Smooth muscle cell (in vitro differentiated cells): ENCODE measurements around the gene ACOT7. TPM values are rescaled to one million over a fixed set of nuclear protein-coding genes. Genes with fewer than 3 reads are reported as not detected.

Experiments used
- DNase-seq: peaks from one replicate; lab custom pipeline; 2025; ENCODE audit not compliant: unreplicated experiment; lab: John Stamatoyannopoulos, UW
- H2AFZ ChIP-seq: fragments of 200-600 bp; sonication (generic); 2 replicates; pipeline ENCODE4 v1.6.0; 2016; ENCODE audit warnings: antibody characterized with exemption, low read depth, mild to moderate bottlenecking
- H3F3A ChIP-seq: fragments of 200-600 bp; sonication (generic); 2 replicates; pipeline ENCODE4 v1.6.0; 2017; ENCODE audit warnings: antibody characterized with exemption, low read depth
- H3K27ac ChIP-seq: fragments of 200-600 bp; sonication (generic); 2 replicates; pipeline ENCODE4 v1.5.1; 2016; ENCODE audit warnings: low read depth, mild to moderate bottlenecking
- H3K27me3 ChIP-seq: fragments of 200-600 bp; sonication (generic); 2 replicates; pipeline ENCODE4 v1.6.1; 2016; ENCODE audit warnings: low read depth, mild to moderate bottlenecking
- H3K36me3 ChIP-seq: fragments of 200-600 bp; sonication (generic); 2 replicates; pipeline ENCODE4 v1.5.1; 2016; ENCODE audit warnings: low read depth
- H3K4me1 ChIP-seq: fragments of 200-600 bp; sonication (generic); 2 replicates; pipeline ENCODE4 v1.5.1; 2016; ENCODE audit warnings: low read depth
- H3K4me2 ChIP-seq: fragments of 200-600 bp; sonication (generic); 2 replicates; pipeline ENCODE4 v1.6.0; 2016; ENCODE audit warnings: mild to moderate bottlenecking
- H3K4me3 ChIP-seq: fragments of 200-600 bp; sonication (generic); 2 replicates; pipeline ENCODE4 v1.5.1; 2016; ENCODE audit warnings: mild to moderate bottlenecking
- H3K79me2 ChIP-seq: fragments of 200-600 bp; sonication (generic); 2 replicates; pipeline ENCODE4 v1.6.0; 2016; ENCODE audit warnings: low read depth, mild to moderate bottlenecking
- H3K9ac ChIP-seq: fragments of 200-600 bp; sonication (generic); 2 replicates; pipeline ENCODE4 v1.6.0; 2016; ENCODE audit warnings: low read depth
- H3K9me3 ChIP-seq: fragments of 200-600 bp; sonication (generic); replicated peaks from 2 replicates; pipeline ENCODE4 v1.5.1; 2016; ENCODE audit warnings: low read depth
- H4K20me1 ChIP-seq: fragments of 200-600 bp; sonication (generic); 2 replicates; pipeline ENCODE4 v1.6.0; 2016; ENCODE audit warnings: low read depth
- WGBS: methylation state at CpG from one replicate; pipeline ENCODE4 v1.1.7; 2016; ENCODE audit warnings: low lambda C conversion rate; 5-methylcytosine and 5-hydroxymethylcytosine counted together
- polyA plus RNA-seq: library from polyadenylated mRNA; unstranded; fragments of >200 nt; fragmentation: Nextera tagmentation; extraction: Ambion mirVana; gene quantifications from 2 replicates; pipeline ENCODE4 v1.2.1, GENCODE V29; 2016
- total RNA-seq: library from RNA; depleted of rRNA; stranded (reverse); fragments of >200 nt; gene quantifications from 2 replicates; pipeline ENCODE4 v1.2.3, GENCODE V29; 2014
- TF ChIP-seq, protein P1 (sequence below): fragments of 200-600 bp; sonication (generic); IDR thresholded peaks from 2 replicates; pipeline ENCODE4 v1.5.1; 2017; ENCODE audit warnings: borderline replicate concordance, mild to moderate bottlenecking, antibody characterized with exemption; ENCODE audit not compliant: insufficient read depth, poor library complexity, severe bottlenecking

Gene ACOT7
- total and polyA plus RNA-seq, 2 experiments from 2014 or later = 19.5 to 53.8 TPM

DNA sequence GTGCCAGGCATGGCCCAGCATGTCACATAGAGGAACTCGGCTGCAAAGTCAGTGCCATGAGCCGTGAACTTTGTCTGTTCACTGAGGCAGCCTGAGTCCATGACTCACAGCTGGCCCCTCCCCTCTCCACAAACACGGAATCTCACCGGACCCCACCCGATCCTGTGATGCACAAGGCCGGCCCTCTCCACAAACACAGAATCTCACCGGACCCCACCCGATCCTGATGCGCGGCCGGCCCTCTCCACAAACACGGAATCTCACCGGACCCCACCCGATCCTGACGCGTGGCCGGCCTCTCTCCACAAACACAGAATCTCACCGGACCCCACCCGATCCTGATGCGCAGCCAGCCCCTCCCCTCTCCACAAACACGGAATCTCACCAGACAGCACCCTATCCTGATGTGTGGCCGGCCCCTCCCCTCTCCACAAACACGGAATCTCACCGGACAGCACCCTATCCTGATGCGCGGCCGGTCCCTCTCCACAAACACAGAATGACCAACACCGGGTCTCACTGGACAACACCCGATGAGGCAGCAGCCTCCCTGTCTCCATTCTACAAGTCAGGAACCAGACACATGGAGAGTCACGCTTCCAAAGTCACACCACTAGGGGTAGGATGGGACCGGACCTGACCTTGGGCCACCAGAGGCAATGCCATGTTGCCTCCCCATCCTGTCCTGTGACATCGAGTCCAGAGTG, 93.1 kb downstream of the ACOT7 start:
- H3K9me3 ChIP-seq = no peaks in the 10 kb centered on the region
- TF ChIP-seq, protein P1, sequence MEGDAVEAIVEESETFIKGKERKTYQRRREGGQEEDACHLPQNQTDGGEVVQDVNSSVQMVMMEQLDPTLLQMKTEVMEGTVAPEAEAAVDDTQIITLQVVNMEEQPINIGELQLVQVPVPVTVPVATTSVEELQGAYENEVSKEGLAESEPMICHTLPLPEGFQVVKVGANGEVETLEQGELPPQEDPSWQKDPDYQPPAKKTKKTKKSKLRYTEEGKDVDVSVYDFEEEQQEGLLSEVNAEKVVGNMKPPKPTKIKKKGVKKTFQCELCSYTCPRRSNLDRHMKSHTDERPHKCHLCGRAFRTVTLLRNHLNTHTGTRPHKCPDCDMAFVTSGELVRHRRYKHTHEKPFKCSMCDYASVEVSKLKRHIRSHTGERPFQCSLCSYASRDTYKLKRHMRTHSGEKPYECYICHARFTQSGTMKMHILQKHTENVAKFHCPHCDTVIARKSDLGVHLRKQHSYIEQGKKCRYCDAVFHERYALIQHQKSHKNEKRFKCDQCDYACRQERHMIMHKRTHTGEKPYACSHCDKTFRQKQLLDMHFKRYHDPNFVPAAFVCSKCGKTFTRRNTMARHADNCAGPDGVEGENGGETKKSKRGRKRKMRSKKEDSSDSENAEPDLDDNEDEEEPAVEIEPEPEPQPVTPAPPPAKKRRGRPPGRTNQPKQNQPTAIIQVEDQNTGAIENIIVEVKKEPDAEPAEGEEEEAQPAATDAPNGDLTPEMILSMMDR = no peak
- H3K4me2 ChIP-seq = no peak overlapping the region
- H3K4me1 ChIP-seq = no peaks in the 10 kb centered on the region
- H3K9ac ChIP-seq = no peak overlapping the region
- no peak for DNase-seq
- H2AFZ ChIP-seq = no peak overlapping the region
- H3K27ac ChIP-seq = no peak overlapping the region
- 96% methylated on average over 23 of the region's 32 CpGs for WGBS
- no peaks in the 10 kb centered on the region for H4K20me1 ChIP-seq
- no peaks in the 10 kb centered on the region for H3K27me3 ChIP-seq
- H3K36me3 ChIP-seq = no peaks in the 10 kb centered on the region
- no peaks in the 10 kb centered on the region for H3K79me2 ChIP-seq
- H3F3A ChIP-seq = no peaks in the 10 kb centered on the region
- no peak overlapping the region for H3K4me3 ChIP-seq

DNA sequence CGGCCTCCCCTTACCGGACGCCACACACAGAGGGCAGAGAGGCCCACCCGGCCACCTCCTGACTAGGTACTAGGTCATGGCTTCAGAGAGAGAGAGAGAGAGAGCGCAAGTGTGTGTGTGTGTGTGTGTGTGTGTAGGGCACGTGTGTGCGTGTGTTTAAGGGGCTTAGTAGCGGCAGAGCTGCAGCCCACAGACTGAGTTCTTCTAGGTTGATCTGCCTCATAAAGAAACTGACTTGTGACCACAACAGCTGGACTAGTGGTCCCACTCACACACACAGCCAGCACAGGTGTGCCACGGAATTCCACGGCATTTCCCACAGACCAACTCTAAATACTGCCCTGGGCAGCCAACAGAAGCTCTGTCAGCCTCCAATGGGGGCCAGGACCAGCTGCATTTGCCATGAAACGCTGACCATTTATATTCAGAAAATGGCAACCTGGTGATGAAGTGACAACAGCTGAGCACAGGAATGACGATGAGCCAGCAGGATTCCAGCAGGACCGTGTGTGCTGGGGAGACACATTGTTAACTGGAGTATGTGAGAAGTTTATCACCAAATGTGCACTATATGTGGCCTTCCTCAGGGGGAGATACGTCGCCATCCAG, 93.9 kb downstream of the ACOT7 start:
- Histone ChIP-seq H3K36me3 (no peaks in the 10 kb centered on the region), H2AFZ (no peak overlapping the region), H3K4me2 (no peak overlapping the region), H3K27ac (no peak overlapping the region), H3K27me3 (no peaks in the 10 kb centered on the region), H3K4me3 (no peak overlapping the region), H3K9ac (no peak overlapping the region), H3F3A (no peaks in the 10 kb centered on the region), H3K79me2 (no peaks in the 10 kb centered on the region), H3K9me3 (no peaks in the 10 kb centered on the region), H4K20me1 (no peaks in the 10 kb centered on the region), H3K4me1 (no peaks in the 10 kb centered on the region)
- no peak for DNase-seq
- 96% methylated on average over 15 of the region's 15 CpGs for WGBS
- TF ChIP-seq, protein P1 = no peak

DNA sequence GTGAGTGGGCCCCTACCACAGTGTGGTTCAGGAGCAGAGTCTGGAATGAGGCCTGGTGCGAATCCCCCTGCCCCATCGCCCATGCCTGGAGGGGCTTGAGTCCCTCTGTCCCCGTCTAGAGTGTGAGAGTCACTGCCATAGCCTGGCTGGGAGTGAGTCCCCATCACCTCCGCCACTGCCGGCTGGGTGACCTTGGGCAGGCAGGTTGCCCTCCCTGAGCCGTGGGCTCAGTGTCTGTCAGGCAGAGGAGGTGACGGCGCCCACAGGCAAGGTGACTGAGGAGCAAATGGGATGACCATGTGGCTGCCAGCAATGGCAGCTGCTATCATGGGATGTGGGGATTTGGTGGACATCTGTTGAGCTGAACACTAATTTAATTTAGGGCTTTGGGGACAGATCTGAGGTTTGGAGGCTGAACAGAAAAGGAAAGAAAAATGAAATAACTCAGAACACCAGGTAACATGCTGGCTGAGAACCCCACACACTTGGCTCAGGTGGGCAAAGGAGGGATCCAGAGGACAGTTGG, 94.6 kb downstream of the ACOT7 start:
- WGBS = 93% methylated on average over 8 of the region's 8 CpGs
- H3K9ac ChIP-seq = no peak overlapping the region
- no peaks in the 10 kb centered on the region for H3K9me3 ChIP-seq

More for the DNA sequence above, 94.6 kb downstream of the ACOT7 start:
- no peak for DNase-seq
- no peaks in the 10 kb centered on the region for H3K36me3 ChIP-seq
- H3F3A ChIP-seq = no peaks in the 10 kb centered on the region
- H2AFZ ChIP-seq = no peak overlapping the region
- TF ChIP-seq, protein P1 = no peak
- no peak overlapping the region for H3K4me3 ChIP-seq
- no peaks in the 10 kb centered on the region for H4K20me1 ChIP-seq
- no peaks in the 10 kb centered on the region for H3K79me2 ChIP-seq
- H3K4me1 ChIP-seq = no peaks in the 10 kb centered on the region
- H3K27ac ChIP-seq = no peak overlapping the region
- H3K4me2 ChIP-seq = no peak overlapping the region
- no peaks in the 10 kb centered on the region for H3K27me3 ChIP-seq
